Right atrium auricular region (tissue), 2 donors: Measurements from ENCODE around the gene MAD1L1. TPM values are rescaled to one million over a fixed set of nuclear protein-coding genes. Genes with fewer than 3 reads are reported as not detected.
A peak's percentile ranks its signal among the peaks of the same experiment; 100 is the strongest.
"Not testable (repeated sequence)": the region's sequence is repeated elsewhere in the genome, so short reads cannot be mapped to it uniquely, and the experiment has no call there.

Experiments
- DNase-seq: peaks from one replicate; pipeline ENCODE4 v3.0.0-alpha.2; 2019; ENCODE audit warnings: low spot score
- H3K27ac ChIP-seq, 2 donors: fragments of 200-600 bp; sonication (generic); 1 replicate in 1 of 2; 2 replicates in 1 of 2; pipeline ENCODE4 v1.5.1; 2016 to 2019
- H3K27me3 ChIP-seq, 2 donors: fragments of 200-600 bp; sonication (generic); one replicate each; pipeline versions ENCODE4 v1.5.1 to v1.6.0; 2017 to 2019
- H3K36me3 ChIP-seq: fragments of 200-600 bp; sonication (generic); one replicate; pipeline ENCODE4 v1.5.1; 2016
- H3K4me1 ChIP-seq, 2 donors: fragments of 200-600 bp; sonication (generic); one replicate each; pipeline versions ENCODE4 v1.5.1 to v1.6.0; 2017 to 2019
- H3K4me3 ChIP-seq, 2 donors: fragments of 200-600 bp; sonication (generic); 1 replicate in 1 of 2; 2 replicates in 1 of 2; pipeline ENCODE4 v1.5.1; 2017 to 2019; ENCODE audit warnings: mild to moderate bottlenecking in 1 of 2, moderate library complexity in 1 of 2
- H3K9me3 ChIP-seq, 2 donors: fragments of 200-600 bp; sonication (generic); one replicate each; pipeline ENCODE4 v1.5.1; 2019
- CTCF ChIP-seq, 2 donors: fragments of 200-600 bp; sonication (generic); IDR thresholded peaks; one replicate each; pipeline ENCODE4 v1.5.1; 2019; ENCODE audit warnings: antibody characterized with exemption in 2 of 2
- total RNA-seq, 2 donors: library from RNA; depleted of rRNA; stranded (reverse); fragments of >200 nt; gene quantifications; one replicate each; pipeline ENCODE4 v1.1.0, GENCODE V29; 2016

MAD1L1 gene
- total RNA-seq, 2 donors from 2014 or later, result 13.3 to 31.9 TPM

- H3K36me3 ChIP-seq, result no peaks in the 10 kb centered on the region
- no peaks in the 10 kb centered on the region for H3K9me3 ChIP-seq
- H3K27ac ChIP-seq, result no peak overlapping the region
- TF ChIP-seq CTCF (IDR thresholded peaks at IDR 0.05), result no peak
- DNase-seq, result no peak
- H3K4me1 ChIP-seq, result peaks cover 0 to 9% of the 10 kb centered on the region in 2 donors
- H3K4me3 ChIP-seq, result no peak overlapping the region
- H3K27me3 ChIP-seq, result no peaks in the 10 kb centered on the region
These were observed 66.8 kb downstream of the MAD1L1 start for GRCh38 chr7:2165610-2166594.

GRCh38 chr7:2165239-2165609 is 67.5 kb downstream of the MAD1L1 start:
- H3K4me1 ChIP-seq, result peaks cover 0 to 9% of the 10 kb centered on the region in 2 donors
- TF ChIP-seq CTCF (IDR thresholded peaks at IDR 0.05), result no peak
- no peaks in the 10 kb centered on the region for H3K36me3 ChIP-seq
- H3K27me3 ChIP-seq, result no peaks in the 10 kb centered on the region
- H3K4me3 ChIP-seq, result no peak overlapping the region
- H3K27ac ChIP-seq, result no peak overlapping the region
- no peaks in the 10 kb centered on the region for H3K9me3 ChIP-seq
- no peak for DNase-seq

- Histone ChIP-seq H3K36me3 (no peaks in the 10 kb centered on the region), H3K4me3 (no peak overlapping the region), H3K27me3 (no peaks in the 10 kb centered on the region), H3K9me3 (no peaks in the 10 kb centered on the region), H3K4me1 (peaks cover 0 to 9% of the 10 kb centered on the region in 2 donors), H3K27ac (no peak overlapping the region)
- no peak for TF ChIP-seq CTCF (IDR thresholded peaks at IDR 0.05)
- no peak for DNase-seq
These were observed 68.1 kb downstream of the MAD1L1 start for GRCh38 chr7:2164646-2165045.

GRCh38 chr7:2163600-2164555 is 68.9 kb downstream of the MAD1L1 start:
- no peak for TF ChIP-seq CTCF (IDR thresholded peaks at IDR 0.05)
- H3K27me3 ChIP-seq, result no peaks in the 10 kb centered on the region
- no peak overlapping the region for H3K4me3 ChIP-seq
- no peak overlapping the region for H3K27ac ChIP-seq
- H3K4me1 ChIP-seq, result peaks cover 0 to 9% of the 10 kb centered on the region in 2 donors
- H3K36me3 ChIP-seq, result no peaks in the 10 kb centered on the region
- H3K9me3 ChIP-seq, result no peaks in the 10 kb centered on the region
- DNase-seq, result no peak

- DNase-seq, result no peak
- Histone ChIP-seq H3K36me3 (no peaks in the 10 kb centered on the region), H3K4me1 (peaks cover 0 to 17% of the 10 kb centered on the region in 2 donors), H3K9me3 (no peaks in the 10 kb centered on the region), H3K4me3 (no peak overlapping the region), H3K27me3 (no peaks in the 10 kb centered on the region), H3K27ac (peak overlapping the region in 1 of 2 donors; percentile 37)
- TF ChIP-seq CTCF (IDR thresholded peaks at IDR 0.05), result no peak
These were observed 69.8 kb downstream of the MAD1L1 start for GRCh38 chr7:2162959-2163358.

- DNase-seq, H3K4me3 ChIP-seq, H3K9me3 ChIP-seq, H3K36me3 ChIP-seq, H3K27me3 ChIP-seq: not testable (repeated sequence)
- Histone ChIP-seq H3K4me1 (peaks cover 0 to 24% of the 10 kb centered on the region in 2 donors), H3K27ac (peak overlapping the region in 1 of 2 donors; percentile 37)
These were observed 70.5 kb downstream of the MAD1L1 start for GRCh38 chr7:2162004-2162902.
